ENCODE results near the gene GJB2. TPM values are rescaled to one million over a fixed set of nuclear protein-coding genes. Genes with fewer than 3 reads are reported as not detected.

Gene GJB2
- total RNA-seq, 1 experiment from 2014 or later: 53.0 TPM

DNA sequence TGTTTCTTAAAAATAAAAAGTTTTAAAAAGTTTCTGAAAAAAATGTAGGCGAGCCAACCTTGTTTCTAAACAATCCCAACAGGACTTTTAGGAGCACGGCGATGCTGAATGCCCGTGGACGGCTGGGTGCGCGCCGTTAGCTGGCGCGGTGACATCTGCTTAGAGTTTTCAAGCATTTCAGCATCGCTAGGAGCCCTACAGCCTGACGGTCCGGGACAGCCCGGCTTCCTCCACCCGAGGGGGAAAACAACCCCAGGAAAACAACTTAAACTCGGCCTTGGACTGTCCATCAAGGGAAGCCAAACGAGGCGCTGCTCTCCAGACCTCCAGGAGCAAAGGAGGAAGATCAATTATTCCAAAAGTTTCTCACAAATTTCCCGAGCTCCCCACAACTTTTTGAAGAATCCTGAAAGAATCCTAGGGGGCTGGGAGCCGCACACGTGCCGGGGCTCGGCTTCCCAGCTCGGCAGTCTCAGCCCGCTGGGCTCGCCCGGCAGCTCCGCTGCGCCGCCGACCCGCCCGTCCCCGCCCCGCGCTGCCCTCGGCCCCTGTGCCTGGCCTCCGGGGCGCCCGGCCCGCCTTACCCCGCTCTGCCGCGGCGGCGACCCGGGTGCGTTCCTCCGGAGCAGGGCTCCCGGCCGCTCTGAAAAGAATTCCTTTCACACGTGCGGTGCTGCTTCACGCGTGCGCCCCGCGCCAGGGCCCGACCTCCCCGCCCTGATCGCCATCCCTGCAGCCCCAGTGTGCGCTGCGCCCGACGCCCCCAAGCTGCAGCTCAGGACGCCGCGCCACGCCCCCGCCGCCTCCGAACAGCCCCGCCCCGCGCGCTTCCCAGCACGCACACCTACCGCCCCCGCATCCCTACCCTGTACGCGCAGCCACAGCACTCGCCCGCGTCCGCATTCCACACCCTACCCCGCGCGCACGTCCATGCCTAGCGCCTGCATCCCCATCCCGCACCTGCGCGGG, 32.1 kb downstream of the GJB2 start, which contains the start of gene GJA3:
Gene GJA3, minus strand, starts transcription at position 747 of the 969 bp plus-strand sequence. CDS start 17,764 bp downstream, outside the sequence.
- no peak within 1 kb of the TSS for H3K9ac ChIP-seq (ENCODE audit: low read length)
- no peaks in the 10 kb centered on the region for H3K36me3 ChIP-seq (ENCODE audit: low read depth, low read length)
- no peaks in the 10 kb centered on the region for H4K20me1 ChIP-seq (ENCODE audit: low read length)
- ChIA-PET CTCF (interaction anchor here (1.3 kb wide), 1 partner anchor 33 kb away, joined by 3 read pairs; no protein-coding TSS in a partner anchor), POLR2A (ENCODE audit: unreplicated experiment) (interaction anchor here (1.1 kb wide), 1 partner anchor 33 kb away, joined by 3 read pairs; no protein-coding TSS in a partner anchor)
- peaks cover 7% of the 10 kb centered on the region; the same call in 1 of the 2 replicates for H3K27me3 ChIP-seq (ENCODE audit: low read length)
- peak; percentile 44 for ATAC-seq
- H3K9me3 ChIP-seq (ENCODE audit: low read length): no peaks in the 10 kb centered on the region
- H2AFZ ChIP-seq (ENCODE audit: low read length): peak within 1 kb of the TSS; percentile 97
- H3K9me2 ChIP-seq (replicated peaks; ENCODE audit: low read length): no peaks in the 10 kb centered on the region
- H3F3A ChIP-seq (ENCODE audit: low read length, unreplicated experiment): no peaks in the 10 kb centered on the region
- TF ChIP-seq EZH2phosphoT487 (IDR thresholded peaks at IDR 0.05; ENCODE audit: borderline replicate concordance, low read length) (no peak), EZH2 (IDR thresholded peaks at IDR 0.05; ENCODE audit: low read length, unreplicated experiment) (no peak)
- TF ChIP-seq, protein P1, sequence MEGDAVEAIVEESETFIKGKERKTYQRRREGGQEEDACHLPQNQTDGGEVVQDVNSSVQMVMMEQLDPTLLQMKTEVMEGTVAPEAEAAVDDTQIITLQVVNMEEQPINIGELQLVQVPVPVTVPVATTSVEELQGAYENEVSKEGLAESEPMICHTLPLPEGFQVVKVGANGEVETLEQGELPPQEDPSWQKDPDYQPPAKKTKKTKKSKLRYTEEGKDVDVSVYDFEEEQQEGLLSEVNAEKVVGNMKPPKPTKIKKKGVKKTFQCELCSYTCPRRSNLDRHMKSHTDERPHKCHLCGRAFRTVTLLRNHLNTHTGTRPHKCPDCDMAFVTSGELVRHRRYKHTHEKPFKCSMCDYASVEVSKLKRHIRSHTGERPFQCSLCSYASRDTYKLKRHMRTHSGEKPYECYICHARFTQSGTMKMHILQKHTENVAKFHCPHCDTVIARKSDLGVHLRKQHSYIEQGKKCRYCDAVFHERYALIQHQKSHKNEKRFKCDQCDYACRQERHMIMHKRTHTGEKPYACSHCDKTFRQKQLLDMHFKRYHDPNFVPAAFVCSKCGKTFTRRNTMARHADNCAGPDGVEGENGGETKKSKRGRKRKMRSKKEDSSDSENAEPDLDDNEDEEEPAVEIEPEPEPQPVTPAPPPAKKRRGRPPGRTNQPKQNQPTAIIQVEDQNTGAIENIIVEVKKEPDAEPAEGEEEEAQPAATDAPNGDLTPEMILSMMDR (conservative IDR thresholded peaks at IDR 0.05; ENCODE audit: low read depth, low read length): no peak
- peak within 1 kb of the TSS; percentile 98 for H3K4me2 ChIP-seq (ENCODE audit: low read length)
- H3K4me1 ChIP-seq (ENCODE audit: insufficient read depth, low read length): peaks cover 16% of the 10 kb centered on the region
- H3K79me2 ChIP-seq (ENCODE audit: low read length): no peaks in the 10 kb centered on the region
- DNase-seq: peak; percentile 48
- BruUV-seq (replicated peaks): no TSS peak
- intact Hi-C loops (cut with micrococcal nuclease): loop anchor here (5.0 kb wide), 1 partner anchor 178 kb away; no protein-coding TSS in a partner anchor
- no peak within 1 kb of the TSS for H3K27ac ChIP-seq (ENCODE audit: low read length)
- peak within 1 kb of the TSS; percentile 80 for H3K4me3 ChIP-seq (ENCODE audit: low read length)

DNA sequence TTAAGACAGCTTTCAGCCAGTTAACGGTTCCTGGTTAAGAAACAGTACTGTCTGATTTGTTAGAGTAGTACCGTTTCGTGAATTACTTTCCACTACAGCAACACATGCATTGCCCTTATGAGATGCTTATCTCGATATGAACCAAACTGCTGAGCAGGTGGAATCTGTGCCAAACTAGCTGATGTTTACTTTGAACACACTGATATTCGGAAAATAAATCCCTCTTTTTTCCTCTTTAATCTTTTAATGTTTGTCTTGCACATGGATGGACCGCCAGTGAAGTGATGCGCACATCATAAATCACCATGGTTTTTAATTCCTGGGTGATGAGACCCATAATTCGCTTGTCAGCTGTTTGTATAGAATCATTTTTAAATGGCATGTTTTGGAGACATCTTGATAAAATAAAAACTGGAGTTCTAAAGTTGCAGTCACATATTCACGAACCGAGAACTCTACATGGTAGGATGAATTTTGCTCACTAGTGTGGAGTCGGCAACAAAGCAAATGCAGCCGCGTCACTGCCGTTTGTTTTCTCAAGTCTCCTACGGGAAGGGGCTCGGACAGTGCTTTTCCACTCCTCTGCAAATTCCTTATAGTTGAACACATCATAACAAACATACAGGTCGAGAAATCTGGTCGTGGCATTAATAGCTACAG, 33.0 kb downstream of the GJB2 start:
- no peak overlapping the region for H3K27ac ChIP-seq (ENCODE audit: low read length)
- H3K36me3 ChIP-seq (ENCODE audit: low read depth, low read length): no peaks in the 10 kb centered on the region
- H4K20me1 ChIP-seq (ENCODE audit: low read length): no peaks in the 10 kb centered on the region
- no peaks in the 10 kb centered on the region for H3F3A ChIP-seq (ENCODE audit: low read length, unreplicated experiment)
- H3K9me3 ChIP-seq (ENCODE audit: low read length): no peaks in the 10 kb centered on the region
- H3K27me3 ChIP-seq (ENCODE audit: low read length): peaks cover 7% of the 10 kb centered on the region; the same call in 1 of the 2 replicates
- H3K4me3 ChIP-seq (ENCODE audit: low read length): peak overlapping the region; percentile 80
- H3K4me1 ChIP-seq (ENCODE audit: insufficient read depth, low read length): peaks cover 10% of the 10 kb centered on the region; the same call in 1 of the 2 replicates
- H2AFZ ChIP-seq (ENCODE audit: low read length): peak overlapping the region; percentile 97
- TF ChIP-seq EZH2phosphoT487 (IDR thresholded peaks at IDR 0.05; ENCODE audit: borderline replicate concordance, low read length): no peak
- TF ChIP-seq, protein P1 (conservative IDR thresholded peaks at IDR 0.05; ENCODE audit: low read depth, low read length): no peak
- no peak for TF ChIP-seq EZH2 (IDR thresholded peaks at IDR 0.05; ENCODE audit: low read length, unreplicated experiment)
- no peaks in the 10 kb centered on the region for H3K79me2 ChIP-seq (ENCODE audit: low read length)
- H3K9ac ChIP-seq (ENCODE audit: low read length): no peak overlapping the region
- intact Hi-C loops (cut with micrococcal nuclease): loop anchor here (5.0 kb wide), 1 partner anchor 177 kb away; no protein-coding TSS in a partner anchor
- POLR2A ChIA-PET (ENCODE audit: unreplicated experiment): interaction anchor here (1.1 kb wide), 1 partner anchor 32 kb away, joined by 3 read pairs; no protein-coding TSS in a partner anchor
- no TSS peak for BruUV-seq (replicated peaks)
- CTCF ChIA-PET: interaction anchor here (0.6 to 1.3 kb wide), 2 partner anchors 32 to 39 kb away, joined by 3 to 4 read pairs; no protein-coding TSS in a partner anchor
- no peaks in the 10 kb centered on the region for H3K9me2 ChIP-seq (replicated peaks; ENCODE audit: low read length)
- ATAC-seq: peak; percentile 10; the same call in 1 of the 2 replicates
- DNase-seq: peak; percentile 33
- peak overlapping the region; percentile 98 for H3K4me2 ChIP-seq (ENCODE audit: low read length)

Data from PC-3 (cell line).